ENCODE measurements around the gene PARVG. TPM values are rescaled to one million over a fixed set of nuclear protein-coding genes. Genes with fewer than 3 reads are reported as not detected.

The PARVG gene
- total RNA-seq, 1 donor from 2014 or later, result 19.9 TPM

DNA sequence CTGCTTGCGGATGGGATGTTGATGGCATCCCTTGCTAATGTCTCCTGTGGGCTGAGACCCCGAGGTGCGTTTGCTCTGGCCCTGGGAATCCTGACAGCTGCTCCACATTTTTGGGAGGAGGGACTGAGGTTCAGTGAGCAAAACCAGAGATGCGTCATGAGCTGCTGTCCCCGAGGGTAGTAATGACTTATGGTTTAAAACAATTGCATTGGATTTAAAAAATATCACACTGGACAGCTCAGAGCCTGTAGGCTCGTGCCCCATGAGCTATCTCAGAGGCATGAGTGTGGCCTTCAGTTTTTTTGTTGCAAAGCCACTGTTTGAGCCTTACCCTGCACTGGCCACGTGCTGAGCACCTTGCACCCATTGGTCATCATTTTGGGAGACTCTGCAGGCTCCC, 20.9 kb upstream of the PARVG start:
- Histone ChIP-seq H3K27me3 (no peaks in the 10 kb centered on the region), H3K4me3 (no peak overlapping the region), H3K4me1 (no peaks in the 10 kb centered on the region), H3K27ac (no peak overlapping the region), H3K9me3 (no peaks in the 10 kb centered on the region), H3K36me3 (peaks cover 0 to 3% of the 10 kb centered on the region in 2 donors)
- intact Hi-C loops (cut with DNase I), result no loop called here
- no peak for DNase-seq (ENCODE audit: low spot score in 2 of 2)
- TF ChIP-seq, protein P1, sequence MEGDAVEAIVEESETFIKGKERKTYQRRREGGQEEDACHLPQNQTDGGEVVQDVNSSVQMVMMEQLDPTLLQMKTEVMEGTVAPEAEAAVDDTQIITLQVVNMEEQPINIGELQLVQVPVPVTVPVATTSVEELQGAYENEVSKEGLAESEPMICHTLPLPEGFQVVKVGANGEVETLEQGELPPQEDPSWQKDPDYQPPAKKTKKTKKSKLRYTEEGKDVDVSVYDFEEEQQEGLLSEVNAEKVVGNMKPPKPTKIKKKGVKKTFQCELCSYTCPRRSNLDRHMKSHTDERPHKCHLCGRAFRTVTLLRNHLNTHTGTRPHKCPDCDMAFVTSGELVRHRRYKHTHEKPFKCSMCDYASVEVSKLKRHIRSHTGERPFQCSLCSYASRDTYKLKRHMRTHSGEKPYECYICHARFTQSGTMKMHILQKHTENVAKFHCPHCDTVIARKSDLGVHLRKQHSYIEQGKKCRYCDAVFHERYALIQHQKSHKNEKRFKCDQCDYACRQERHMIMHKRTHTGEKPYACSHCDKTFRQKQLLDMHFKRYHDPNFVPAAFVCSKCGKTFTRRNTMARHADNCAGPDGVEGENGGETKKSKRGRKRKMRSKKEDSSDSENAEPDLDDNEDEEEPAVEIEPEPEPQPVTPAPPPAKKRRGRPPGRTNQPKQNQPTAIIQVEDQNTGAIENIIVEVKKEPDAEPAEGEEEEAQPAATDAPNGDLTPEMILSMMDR (IDR thresholded peaks at IDR 0.05), result no peak

DNA sequence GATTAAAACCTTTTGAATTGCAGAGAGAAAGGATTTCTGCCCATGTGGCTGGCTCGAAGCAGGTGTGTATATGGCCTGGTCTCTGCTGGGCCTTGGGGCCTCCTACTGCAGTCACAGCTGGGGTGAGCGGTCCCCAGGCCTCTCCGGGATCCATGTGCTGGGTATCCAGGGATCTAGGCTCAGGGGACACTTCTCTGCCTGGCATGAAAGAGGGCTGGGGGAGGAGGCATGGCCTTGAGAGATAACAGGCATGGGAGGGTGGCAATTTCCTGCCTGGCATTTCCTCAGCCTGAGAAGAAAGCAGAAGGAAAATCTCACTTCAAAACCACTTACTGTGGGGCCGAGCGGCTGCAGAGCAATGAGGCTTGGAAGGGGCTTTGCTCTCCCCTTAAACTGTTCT, 20.3 kb upstream of the PARVG start:
- Histone ChIP-seq H3K9me3 (no peaks in the 10 kb centered on the region), H3K27ac (no peak overlapping the region), H3K36me3 (peaks cover 0 to 3% of the 10 kb centered on the region in 2 donors), H3K27me3 (no peaks in the 10 kb centered on the region), H3K4me3 (no peak overlapping the region), H3K4me1 (no peaks in the 10 kb centered on the region)
- TF ChIP-seq, protein P1 (IDR thresholded peaks at IDR 0.05), result no peak
- DNase-seq (ENCODE audit: low spot score in 2 of 2), result no peak
- intact Hi-C loops (cut with DNase I), result no loop called here

DNA sequence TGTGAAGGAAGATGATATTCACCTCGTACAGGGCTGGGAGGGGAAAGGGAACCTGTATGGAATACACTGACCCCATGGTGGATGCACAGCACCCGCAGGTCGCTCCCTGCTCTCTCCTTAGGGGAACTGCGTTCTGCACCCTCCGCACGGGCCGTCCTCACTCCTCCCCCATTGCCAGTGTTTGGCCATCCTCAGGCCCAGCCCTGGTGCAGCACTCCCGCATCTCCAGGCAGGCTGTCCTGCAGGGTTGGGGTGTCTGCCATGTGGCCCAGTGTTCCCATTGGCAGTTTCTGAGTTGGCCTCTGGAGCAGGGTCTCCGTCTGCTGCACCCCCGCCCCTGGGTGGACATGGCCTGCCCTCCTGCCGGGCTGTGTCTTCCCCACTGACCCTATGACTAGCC, 19.1 kb upstream of the PARVG start:
- H3K27ac ChIP-seq, result no peak overlapping the region
- H3K27me3 ChIP-seq, result no peaks in the 10 kb centered on the region
- DNase-seq (ENCODE audit: low spot score in 2 of 2), result no peak
- no peaks in the 10 kb centered on the region for H3K9me3 ChIP-seq
- peaks cover 0 to 3% of the 10 kb centered on the region in 2 donors for H3K36me3 ChIP-seq
- no peaks in the 10 kb centered on the region for H3K4me1 ChIP-seq
- intact Hi-C loops (cut with DNase I), result no loop called here
- TF ChIP-seq, protein P1 (IDR thresholded peaks at IDR 0.05), result no peak
- H3K4me3 ChIP-seq, result no peak overlapping the region

DNA sequence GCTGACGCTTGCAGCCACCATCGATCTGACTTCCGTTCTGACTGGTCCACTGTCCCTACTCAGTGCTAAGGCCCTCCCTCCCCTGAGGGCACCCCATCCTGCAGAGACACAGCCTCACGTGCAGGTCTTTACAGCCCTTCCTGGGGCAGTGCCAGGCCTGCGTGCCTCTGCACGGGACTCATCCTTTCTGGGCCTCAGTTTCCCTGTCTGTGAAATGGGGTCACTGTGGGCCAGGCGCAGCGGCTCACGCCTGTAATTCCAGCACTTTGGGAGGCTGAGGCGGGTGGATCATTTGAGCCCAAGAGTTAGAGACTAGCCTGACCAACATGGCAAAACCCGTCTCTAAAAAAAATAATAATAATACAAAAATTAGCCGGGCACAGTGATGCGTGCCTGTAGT, 17.8 kb upstream of the PARVG start:
- Histone ChIP-seq H3K27me3 (no peaks in the 10 kb centered on the region), H3K4me3 (no peak overlapping the region), H3K27ac (no peak overlapping the region), H3K36me3 (peaks cover 0 to 3% of the 10 kb centered on the region in 2 donors), H3K4me1 (no peaks in the 10 kb centered on the region), H3K9me3 (no peaks in the 10 kb centered on the region)
- intact Hi-C loops (cut with DNase I), result no loop called here
- no peak for DNase-seq (ENCODE audit: low spot score in 2 of 2)
- TF ChIP-seq, protein P1 (IDR thresholded peaks at IDR 0.05), result no peak

DNA sequence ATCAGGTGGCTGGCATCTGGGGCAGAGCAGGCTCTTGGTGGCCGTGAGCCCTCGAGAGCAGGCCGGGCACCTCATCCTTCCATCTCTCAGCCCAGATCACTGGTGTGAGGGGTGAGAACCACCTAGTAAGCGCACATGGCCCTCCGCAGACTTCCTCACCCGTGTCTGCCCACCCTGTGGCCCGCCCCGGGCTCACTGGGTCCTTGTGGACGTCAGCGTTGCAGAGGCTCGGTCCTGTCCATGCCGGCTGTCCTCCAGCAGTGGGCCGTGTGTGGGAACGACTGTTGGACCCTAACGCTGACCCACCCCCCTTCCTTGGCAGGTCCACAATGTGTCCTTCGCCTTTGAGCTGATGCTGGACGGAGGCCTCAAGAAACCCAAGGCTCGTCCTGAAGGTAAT, 17.2 kb upstream of the PARVG start:
- no peak for DNase-seq (ENCODE audit: low spot score in 2 of 2)
- H3K4me1 ChIP-seq, result no peaks in the 10 kb centered on the region
- peaks cover 0 to 3% of the 10 kb centered on the region in 2 donors for H3K36me3 ChIP-seq
- TF ChIP-seq, protein P1 (IDR thresholded peaks at IDR 0.05), result no peak
- intact Hi-C loops (cut with DNase I), result no loop called here
- H3K27me3 ChIP-seq, result no peaks in the 10 kb centered on the region
- H3K27ac ChIP-seq, result no peak overlapping the region
- no peaks in the 10 kb centered on the region for H3K9me3 ChIP-seq
- no peak overlapping the region for H3K4me3 ChIP-seq

DNA sequence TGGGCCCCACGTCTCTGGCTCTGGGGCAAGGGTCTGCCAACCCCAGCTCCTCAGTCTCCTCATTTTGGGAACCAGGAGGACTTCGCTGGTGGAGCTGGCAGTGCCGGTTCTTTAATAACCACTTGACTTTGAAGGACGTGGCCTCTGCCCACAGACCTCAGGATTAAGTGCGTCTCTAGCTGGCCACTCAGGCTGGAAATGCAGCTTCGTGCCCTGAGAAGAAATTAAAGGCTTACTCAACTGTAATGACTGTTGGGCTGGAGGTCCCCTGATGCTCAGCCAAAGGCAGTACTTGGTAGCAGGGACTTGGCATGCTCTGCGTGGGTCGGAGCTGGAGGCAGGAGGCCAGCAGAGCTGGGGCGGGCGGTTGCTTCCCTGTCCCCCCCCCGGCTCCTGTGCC, 16.7 kb upstream of the PARVG start:
- TF ChIP-seq, protein P1 (IDR thresholded peaks at IDR 0.05), result no peak
- no peak overlapping the region for H3K27ac ChIP-seq
- intact Hi-C loops (cut with DNase I), result no loop called here
- H3K4me1 ChIP-seq, result no peaks in the 10 kb centered on the region
- H3K27me3 ChIP-seq, result no peaks in the 10 kb centered on the region
- no peak overlapping the region for H3K4me3 ChIP-seq
- H3K36me3 ChIP-seq, result peaks cover 0 to 3% of the 10 kb centered on the region in 2 donors
- H3K9me3 ChIP-seq, result no peaks in the 10 kb centered on the region
- DNase-seq (ENCODE audit: low spot score in 2 of 2), result no peak
